DND-41 (cell line): Measurements from ENCODE around the gene VEGFD.

Source experiments
- ATAC-seq: fragments of 200-7000 bp; cut with Tn5 transposase; 3 replicates; pipeline ENCODE4 v1.9.1; 2021; ENCODE audit warnings: low read depth; ENCODE audit not compliant: insufficient read depth
- DNase-seq: peaks from one replicate; pipeline ENCODE4 v3.0.0-alpha.2; 2020
- H2AFZ ChIP-seq: 2 replicates; pipeline ENCODE4 v1.6.0; 2012; ENCODE audit warnings: low read depth, low read length
- H3K27ac ChIP-seq: 2 replicates; pipeline ENCODE4 v1.5.1; 2012; ENCODE audit warnings: low read length, inconsistent platforms
- H3K27me3 ChIP-seq: fragments of 200-600 bp; sonication (generic); 2 replicates; pipeline ENCODE4 v1.6.0; 2012; ENCODE audit warnings: low read length, mild to moderate bottlenecking, inconsistent platforms; ENCODE audit not compliant: insufficient read depth, poor library complexity
- H3K36me3 ChIP-seq: 2 replicates; pipeline ENCODE4 v1.5.1; 2012; ENCODE audit warnings: low read length, inconsistent platforms; ENCODE audit not compliant: insufficient read depth
- H3K4me1 ChIP-seq: 2 replicates; pipeline ENCODE4 v1.5.1; 2012; ENCODE audit warnings: mild to moderate bottlenecking, low read length; ENCODE audit not compliant: insufficient read depth
- H3K4me2 ChIP-seq: 2 replicates; pipeline ENCODE4 v1.6.0; 2012; ENCODE audit warnings: mild to moderate bottlenecking, moderate library complexity, low read length, inconsistent platforms; ENCODE audit not compliant: insufficient read depth
- H3K4me3 ChIP-seq, 2 experiments: fragments of 200-600 bp in 1 of 2; shearing (Covaris generic) in 1 of 2; 2 replicates each; pipeline ENCODE4 v1.5.1; 2012 to 2016; ENCODE audit warnings: inconsistent platforms in 2 of 2, low read length in 2 of 2, mild to moderate bottlenecking in 2 of 2, low read depth in 1 of 2, moderate library complexity in 1 of 2
- H3K79me2 ChIP-seq: 2 replicates; pipeline ENCODE4 v1.6.0; 2012; ENCODE audit warnings: low read length, inconsistent platforms; ENCODE audit not compliant: insufficient read depth
- H3K9ac ChIP-seq: 2 replicates; pipeline ENCODE4 v1.6.0; 2012; ENCODE audit warnings: low read depth, mild to moderate bottlenecking, inconsistent platforms, low read length, moderate library complexity
- H3K9me3 ChIP-seq: 2 replicates; pipeline ENCODE4 v1.5.1; 2012; ENCODE audit warnings: low read length, moderate library complexity, mild to moderate bottlenecking, inconsistent platforms; ENCODE audit not compliant: insufficient read depth, severe bottlenecking
- H4K20me1 ChIP-seq: 2 replicates; pipeline ENCODE4 v1.6.0; 2012; ENCODE audit warnings: low read length; ENCODE audit not compliant: insufficient read depth
- EZH2 ChIP-seq: IDR thresholded peaks from 3 replicates; pipeline ENCODE4 v1.6.1; 2012; ENCODE audit warnings: borderline replicate concordance, low read depth, mild to moderate bottlenecking, moderate library complexity, low read length, inconsistent platforms; ENCODE audit not compliant: severe bottlenecking
- TF ChIP-seq, protein P1 (sequence below): IDR thresholded peaks from 2 replicates; pipeline ENCODE4 v1.5.1; 2012; ENCODE audit warnings: borderline replicate concordance, low read length, moderate library complexity, mild to moderate bottlenecking; ENCODE audit not compliant: poor library complexity, severe bottlenecking; ENCODE audit errors: extremely low read depth

Gene VEGFD

DNA sequence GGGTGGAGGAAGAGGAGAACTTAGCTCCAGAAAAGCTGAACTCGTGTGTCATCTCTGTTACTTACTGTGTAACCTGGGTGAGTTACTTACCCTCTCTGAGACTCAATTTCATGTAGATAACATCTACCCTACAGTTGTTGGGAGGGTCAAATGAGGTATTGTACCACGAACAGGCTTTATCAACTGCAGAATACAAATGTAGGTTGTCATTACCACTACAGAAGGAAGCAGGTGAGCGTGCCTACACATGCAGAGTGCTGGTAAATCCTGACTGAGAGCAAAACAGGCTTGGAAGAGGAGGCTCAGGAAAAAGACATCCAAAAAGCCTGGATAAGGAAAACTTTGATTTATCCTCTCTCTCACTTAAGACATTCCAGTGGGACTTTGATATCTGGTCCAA is 56.1 kb downstream of the VEGFD start:
- Histone ChIP-seq H3K27ac (no peak overlapping the region), H3K9ac (no peak overlapping the region), H4K20me1 (no peaks in the 10 kb centered on the region; the same call in 1 of the 2 replicates)

DNA sequence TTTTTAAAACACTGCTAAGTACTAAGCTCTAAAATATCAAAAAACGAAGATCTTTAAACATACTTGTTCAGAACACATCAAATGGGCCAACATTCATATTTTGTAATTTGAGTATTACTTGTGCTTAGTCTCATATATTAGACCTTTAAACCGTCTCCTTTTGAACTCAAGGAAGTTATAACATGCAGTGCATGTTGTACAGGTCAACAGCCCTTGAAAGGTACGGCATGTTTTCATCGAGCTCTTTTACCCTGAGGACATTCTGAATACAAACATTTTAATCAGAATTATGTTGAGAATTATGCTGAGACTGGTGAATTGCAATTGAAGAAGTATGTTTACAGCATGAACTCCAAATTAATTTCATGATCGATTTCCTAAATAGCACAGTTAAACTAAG is 61.7 kb downstream of the VEGFD start:
- H3K79me2 ChIP-seq: no peaks in the 10 kb centered on the region
- H3K9ac ChIP-seq: no peak overlapping the region
- H3K27ac ChIP-seq: no peak overlapping the region
- H3K4me3 ChIP-seq: no peak overlapping the region
- no peaks in the 10 kb centered on the region for H3K9me3 ChIP-seq
- no peak overlapping the region for H3K4me2 ChIP-seq
- H2AFZ ChIP-seq: no peak overlapping the region
- no peak for TF ChIP-seq EZH2
- TF ChIP-seq, protein P1, sequence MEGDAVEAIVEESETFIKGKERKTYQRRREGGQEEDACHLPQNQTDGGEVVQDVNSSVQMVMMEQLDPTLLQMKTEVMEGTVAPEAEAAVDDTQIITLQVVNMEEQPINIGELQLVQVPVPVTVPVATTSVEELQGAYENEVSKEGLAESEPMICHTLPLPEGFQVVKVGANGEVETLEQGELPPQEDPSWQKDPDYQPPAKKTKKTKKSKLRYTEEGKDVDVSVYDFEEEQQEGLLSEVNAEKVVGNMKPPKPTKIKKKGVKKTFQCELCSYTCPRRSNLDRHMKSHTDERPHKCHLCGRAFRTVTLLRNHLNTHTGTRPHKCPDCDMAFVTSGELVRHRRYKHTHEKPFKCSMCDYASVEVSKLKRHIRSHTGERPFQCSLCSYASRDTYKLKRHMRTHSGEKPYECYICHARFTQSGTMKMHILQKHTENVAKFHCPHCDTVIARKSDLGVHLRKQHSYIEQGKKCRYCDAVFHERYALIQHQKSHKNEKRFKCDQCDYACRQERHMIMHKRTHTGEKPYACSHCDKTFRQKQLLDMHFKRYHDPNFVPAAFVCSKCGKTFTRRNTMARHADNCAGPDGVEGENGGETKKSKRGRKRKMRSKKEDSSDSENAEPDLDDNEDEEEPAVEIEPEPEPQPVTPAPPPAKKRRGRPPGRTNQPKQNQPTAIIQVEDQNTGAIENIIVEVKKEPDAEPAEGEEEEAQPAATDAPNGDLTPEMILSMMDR: no peak
- no peaks in the 10 kb centered on the region for H3K27me3 ChIP-seq
- peaks cover 29% of the 10 kb centered on the region for H3K36me3 ChIP-seq
- no peaks in the 10 kb centered on the region for H4K20me1 ChIP-seq
- no peak for ATAC-seq
- no peak for DNase-seq
- no peaks in the 10 kb centered on the region for H3K4me1 ChIP-seq

More for the DNA sequence above, 56.1 kb downstream of the VEGFD start:
- peaks cover 40% of the 10 kb centered on the region for H3K36me3 ChIP-seq
- H3K27me3 ChIP-seq: no peaks in the 10 kb centered on the region
- H3K4me1 ChIP-seq: no peaks in the 10 kb centered on the region
- ATAC-seq (no peak), DNase-seq (no peak)
- no peak for TF ChIP-seq EZH2
- TF ChIP-seq, protein P1: no peak
- H3K79me2 ChIP-seq: peaks cover 9% of the 10 kb centered on the region
- H3K9me3 ChIP-seq: no peaks in the 10 kb centered on the region
- no peak overlapping the region for H3K4me3 ChIP-seq
- H3K4me2 ChIP-seq: no peak overlapping the region
- no peak overlapping the region for H2AFZ ChIP-seq

DNA sequence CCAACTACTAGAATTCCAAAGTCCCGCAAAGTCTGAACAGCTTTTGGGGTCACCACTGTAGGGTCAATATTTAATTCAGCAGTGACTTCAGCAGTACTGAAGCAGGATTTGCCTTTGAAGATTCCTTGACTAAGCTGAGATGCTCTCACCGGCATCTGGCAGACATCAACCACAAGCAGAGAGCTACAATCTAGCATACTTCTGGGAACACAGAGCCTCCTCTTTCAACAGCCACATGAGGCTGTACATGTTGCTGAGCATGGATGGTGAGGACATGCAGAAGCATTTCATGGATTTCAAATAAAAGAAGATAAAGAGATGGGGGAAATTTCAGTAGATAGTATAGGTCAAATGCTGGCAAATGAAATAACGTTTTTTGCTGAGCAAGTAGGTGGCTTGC is 62.1 kb downstream of the VEGFD start:
- Histone ChIP-seq H3K9ac (no peak overlapping the region), H3K9me3 (no peaks in the 10 kb centered on the region), H3K79me2 (no peaks in the 10 kb centered on the region), H3K27me3 (no peaks in the 10 kb centered on the region), H3K27ac (no peak overlapping the region), H2AFZ (no peak overlapping the region), H3K36me3 (peaks cover 29% of the 10 kb centered on the region), H3K4me2 (no peak overlapping the region), H3K4me1 (no peaks in the 10 kb centered on the region), H3K4me3 (no peak overlapping the region), H4K20me1 (no peaks in the 10 kb centered on the region)
- no peak for DNase-seq
- no peak for ATAC-seq
- TF ChIP-seq, protein P1: no peak
- TF ChIP-seq EZH2: no peak

DNA sequence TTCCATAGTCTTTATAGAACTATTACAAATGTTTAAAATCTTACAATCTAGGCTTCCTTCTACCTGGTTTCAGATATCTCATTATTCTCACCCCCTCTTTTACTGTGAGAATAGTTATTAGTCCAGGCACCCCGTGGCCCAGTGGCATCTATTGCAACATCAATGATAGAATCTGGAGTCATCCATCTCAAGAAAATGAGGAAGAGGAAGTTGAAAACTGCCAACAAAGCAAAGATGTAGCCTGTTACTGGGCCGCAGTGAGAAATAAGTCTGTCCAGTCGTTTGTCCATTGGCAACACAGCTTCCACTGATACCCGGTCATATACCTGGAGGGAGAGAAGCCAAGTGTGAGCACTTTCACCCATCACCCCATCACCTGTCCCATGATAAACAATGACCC is 62.8 kb downstream of the VEGFD start:
- Histone ChIP-seq H4K20me1 (no peaks in the 10 kb centered on the region), H3K4me1 (no peaks in the 10 kb centered on the region), H3K4me3 (no peak overlapping the region), H3K9me3 (no peaks in the 10 kb centered on the region), H3K36me3 (peaks cover 29% of the 10 kb centered on the region), H2AFZ (no peak overlapping the region), H3K27ac (no peak overlapping the region), H3K27me3 (no peaks in the 10 kb centered on the region), H3K9ac (no peak overlapping the region), H3K79me2 (no peaks in the 10 kb centered on the region), H3K4me2 (no peak overlapping the region)
- TF ChIP-seq EZH2: no peak
- TF ChIP-seq, protein P1: no peak
- ATAC-seq (no peak), DNase-seq (no peak)
